Endothelial cell of umbilical vein (primary cell): ENCODE measurements around the gene PSMC4. TPM values are rescaled to one million over a fixed set of nuclear protein-coding genes. Genes with fewer than 3 reads are reported as not detected.

Experiments used
- BruUV-seq: library from RNA; stranded (reverse); fragments of 400-500 nt; replicated peaks from 2 replicates; lab custom pipeline; 2021; lab: Mats Ljungman, UMichigan
- CTCF ChIA-PET: fragments of 300-600, 350-600 bp; sonication (Branson Sonifier 250); formaldehyde crosslinking; loops from one replicate; lab custom pipeline; 2021; ENCODE audit warnings: antibody characterized with exemption, inconsistent platforms; lab: Charles Lee
- POLR2A ChIA-PET: fragments of 300-600, 350-600 bp; sonication (Branson Sonifier 250); formaldehyde crosslinking; loops from one replicate; lab custom pipeline; 2021; ENCODE audit warnings: antibody characterized with exemption, inconsistent platforms; lab: Charles Lee
- DNase-seq: peaks from one replicate; pipeline ENCODE4 v3.0.0-alpha.2; 2011; ENCODE audit warnings: low read depth, low spot score
- FAIRE-seq: peaks from 2 replicates; lab custom pipeline; 2011; peaks lifted over from hg19 to GRCh38; lab: Jason Lieb, UNC
- H2AFZ ChIP-seq: 2 replicates; pipeline ENCODE4 v1.6.0; 2012; ENCODE audit warnings: low read depth, low read length, control low read depth, inconsistent platforms
- H3K27ac ChIP-seq: 2 replicates; pipeline ENCODE4 v1.5.1; 2011; ENCODE audit warnings: low read depth, mild to moderate bottlenecking, control low read depth, low read length, moderate library complexity; ENCODE audit not compliant: insufficient read depth
- H3K27me3 ChIP-seq, 2 experiments: 2 replicates each; pipeline versions ENCODE4 v1.6.0 to v1.6.1; 2011; ENCODE audit warnings: low read length in 2 of 2, mixed read lengths in 1 of 2; ENCODE audit not compliant: control insufficient read depth in 2 of 2, insufficient read depth in 2 of 2
- H3K36me3 ChIP-seq, 2 experiments: 2 replicates in 1 of 2; 3 replicates in 1 of 2; pipeline ENCODE4 v1.5.1; 2011; ENCODE audit warnings: low read length in 2 of 2, mild to moderate bottlenecking in 1 of 2, moderate library complexity in 1 of 2; ENCODE audit not compliant: control insufficient read depth in 2 of 2, insufficient read depth in 2 of 2; ENCODE audit errors: extremely low read depth in 1 of 2
- H3K4me1 ChIP-seq: 3 replicates; pipeline ENCODE4 v1.5.1; 2011; ENCODE audit warnings: mild to moderate bottlenecking, low read length; ENCODE audit not compliant: control insufficient read depth, insufficient read depth; ENCODE audit errors: extremely low read depth
- H3K4me2 ChIP-seq: 2 replicates; pipeline ENCODE4 v1.6.1; 2011; ENCODE audit warnings: low read length, control low read depth, mixed read lengths; ENCODE audit not compliant: insufficient read depth
- H3K4me3 ChIP-seq, 3 experiments: fragments of 200-600 bp in 1 of 3; sonication (generic), shearing (Covaris generic) in 1 of 3; replicated peaks in 1 of 3; 2 replicates each; pipeline ENCODE4 v1.5.1; 2011 to 2016; ENCODE audit warnings: control low read depth in 3 of 3, low read length in 3 of 3, mild to moderate bottlenecking in 2 of 3, inconsistent platforms in 1 of 3, low read depth in 1 of 3, moderate library complexity in 1 of 3; ENCODE audit not compliant: insufficient read depth in 1 of 3
- H3K79me2 ChIP-seq: 2 replicates; pipeline ENCODE4 v1.6.0; 2012; ENCODE audit warnings: low read length, inconsistent platforms; ENCODE audit not compliant: control insufficient read depth, insufficient read depth
- H3K9ac ChIP-seq: replicated peaks from 2 replicates; pipeline ENCODE3; 2011; ENCODE audit warnings: low read length, control low read depth; ENCODE audit not compliant: insufficient read depth; ENCODE audit errors: extremely low read depth
- H3K9me1 ChIP-seq: replicated peaks from 3 replicates; pipeline ENCODE4 v1.6.0; 2011; ENCODE audit warnings: mild to moderate bottlenecking, low read length; ENCODE audit not compliant: control insufficient read depth, insufficient read depth; ENCODE audit errors: extremely low read depth
- H3K9me3 ChIP-seq: replicated peaks from 2 replicates; pipeline ENCODE4 v1.5.1; 2012; ENCODE audit warnings: low read length, inconsistent platforms; ENCODE audit not compliant: control insufficient read depth, insufficient read depth
- H4K20me1 ChIP-seq: replicated peaks from 2 replicates; pipeline ENCODE3; 2011; ENCODE audit warnings: mild to moderate bottlenecking, low read length; ENCODE audit not compliant: control insufficient read depth, insufficient read depth; ENCODE audit errors: extremely low read depth
- CTCF ChIP-seq, 2 donors: IDR thresholded peaks; 1 replicate in 1 of 2; 2 replicates in 1 of 2; pipeline ENCODE4 v1.5.1; 2011; ENCODE audit warnings: low read length in 2 of 2, mild to moderate bottlenecking in 2 of 2, moderate library complexity in 2 of 2, control low read depth in 1 of 2, inconsistent platforms in 1 of 2, low read depth in 1 of 2; ENCODE audit not compliant: insufficient read depth in 1 of 2; ENCODE audit errors: extremely low read depth in 1 of 2
- EZH2 ChIP-seq: IDR thresholded peaks from 2 replicates; pipeline ENCODE4 v1.6.1; 2012; ENCODE audit warnings: borderline replicate concordance, low read depth, mild to moderate bottlenecking, moderate library complexity, low read length, inconsistent platforms; ENCODE audit not compliant: severe bottlenecking
- FOS ChIP-seq: IDR thresholded peaks from 2 replicates; pipeline ENCODE4 v1.6.1; 2011; ENCODE audit warnings: mild to moderate bottlenecking, low read length, moderate library complexity, borderline replicate concordance; ENCODE audit not compliant: insufficient read depth
- GATA2 ChIP-seq: IDR thresholded peaks from 2 replicates; pipeline ENCODE4 v1.7.0; 2011; ENCODE audit warnings: low read depth, mild to moderate bottlenecking, moderate library complexity, mixed read lengths, low read length; ENCODE audit not compliant: insufficient read length, insufficient read depth
- JUN ChIP-seq: IDR thresholded peaks from 2 replicates; pipeline ENCODE4 v1.6.1; 2011; ENCODE audit warnings: borderline replicate concordance, low read depth; ENCODE audit not compliant: insufficient read length, insufficient read depth
- MYC ChIP-seq: IDR thresholded peaks from one replicate; pipeline ENCODE4 v1.6.1; 2011; ENCODE audit warnings: mild to moderate bottlenecking, low read depth, low read length
- POLR2A ChIP-seq: IDR thresholded peaks from 2 replicates; pipeline ENCODE4 v1.6.1; 2012; ENCODE audit warnings: low read depth, mild to moderate bottlenecking, control low read depth, low read length
- POLR2AphosphoS5 ChIP-seq: IDR thresholded peaks from 2 replicates; pipeline ENCODE4 v1.6.1; 2012; ENCODE audit warnings: low read depth, mild to moderate bottlenecking, control low read depth, low read length, moderate library complexity; ENCODE audit not compliant: insufficient read depth
- dilution Hi-C: fragments of 300-500 bp; cut with MboI; formaldehyde crosslinking; loops from one replicate; pipeline ENCODE4 v1.15.0; 2019; ENCODE audit warnings: low sequenced_read_pairs; ENCODE audit not compliant: extremely low pct_ligation_motif_present
- intact Hi-C: fragments of 100-400 bp; cut with micrococcal nuclease; formaldehyde crosslinking; loops from one replicate; pipeline ENCODE4 v1.10.0; 2022
- polyA plus RNA-seq, 4 experiments: library from polyadenylated mRNA; depleted of rRNA in 3 of 4; stranded (reverse) in 3 of 4; unstranded in 1 of 4; fragments of >200 nt; gene quantifications; 2 replicates each; pipeline versions ENCODE4 v1.2.1 to v1.2.3, GENCODE V29; 2011 to 2012; ENCODE audit warnings: missing spikeins in 1 of 4
- total RNA-seq: library from RNA; stranded (reverse); gene quantifications from 2 replicates; pipeline ENCODE4 v1.2.3, GENCODE V29; 2021
- TF ChIP-seq, protein P1 (sequence below): IDR thresholded peaks from 2 replicates; pipeline ENCODE4 v1.6.1; 2011; ENCODE audit not compliant: insufficient read depth, insufficient read length

Gene PSMC4
- total and polyA plus RNA-seq, 2 donors (not counting 3 experiments of a cell fraction or from before 2014, with no cell fraction given), result 110 to 114 TPM

GRCh38 chr19:39966617-39967016 lies 4.3 kb upstream of the PSMC4 start:
- Histone ChIP-seq H2AFZ (no peak overlapping the region), H3K4me3 (no peak overlapping the region), H3K9me1 (no peaks in the 10 kb centered on the region), H3K36me3 (no peaks in the 10 kb centered on the region), H3K27ac (no peak overlapping the region), H3K4me2 (no peak overlapping the region), H3K79me2 (peaks cover 6% of the 10 kb centered on the region), H3K9me3 (no peaks in the 10 kb centered on the region), H3K4me1 (peaks cover 6% of the 10 kb centered on the region), H3K27me3 (no peaks in the 10 kb centered on the region), H4K20me1 (no peaks in the 10 kb centered on the region), H3K9ac (no peak overlapping the region)
- BruUV-seq, result no TSS peak
- dilution Hi-C loops (no loop called here), intact Hi-C loops (no loop called here)
- DNase-seq (no peak), FAIRE-seq (no peak)
- TF ChIP-seq EZH2 (no peak), FOS (no peak), POLR2AphosphoS5 (no peak), POLR2A (no peak), MYC (no peak), JUN (no peak), GATA2 (no peak), CTCF (IDR thresholded peaks at IDR 0.05; ENCODE audit: extremely low read depth in 1 of 2, insufficient read depth in 1 of 2, low read depth in 1 of 2, low read length in 2 of 2) (no peak)
- TF ChIP-seq, protein P1, sequence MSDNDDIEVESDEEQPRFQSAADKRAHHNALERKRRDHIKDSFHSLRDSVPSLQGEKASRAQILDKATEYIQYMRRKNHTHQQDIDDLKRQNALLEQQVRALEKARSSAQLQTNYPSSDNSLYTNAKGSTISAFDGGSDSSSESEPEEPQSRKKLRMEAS, result no peak
- POLR2A ChIA-PET, result interaction anchor here (0.7 kb wide), 1 partner anchor 882 kb away, joined by 7 read pairs; no protein-coding TSS in a partner anchor
- CTCF ChIA-PET, result no interaction called here
